Fibroblast of the aortic adventitia (primary cell): ENCODE data around the gene MECR. TPM values are rescaled to one million over a fixed set of nuclear protein-coding genes. Genes with fewer than 3 reads are reported as not detected.

Source experiments
- DNase-seq: peaks from one replicate; pipeline ENCODE4 v3.0.0-alpha.2; 2010; ENCODE audit warnings: low read depth
- H3K4me3 ChIP-seq: 2 replicates; pipeline ENCODE4 v1.5.1; 2011; ENCODE audit warnings: low read depth, mild to moderate bottlenecking, control low read depth, low read length, moderate library complexity
- total RNA-seq: library from RNA; depleted of rRNA; stranded (reverse); fragments of >200 nt; gene quantifications from 2 replicates; pipeline ENCODE4 v1.2.3, GENCODE V29; 2012; ENCODE audit warnings: low replicate concordance
- TF ChIP-seq, protein P1 (sequence below): IDR thresholded peaks from 2 replicates; pipeline ENCODE4 v1.5.1; 2011; ENCODE audit warnings: mild to moderate bottlenecking, low read length, control low read depth, inconsistent platforms; ENCODE audit not compliant: insufficient read depth

MECR gene
- total RNA-seq, 1 donor, result 23.1 TPM

DNA sequence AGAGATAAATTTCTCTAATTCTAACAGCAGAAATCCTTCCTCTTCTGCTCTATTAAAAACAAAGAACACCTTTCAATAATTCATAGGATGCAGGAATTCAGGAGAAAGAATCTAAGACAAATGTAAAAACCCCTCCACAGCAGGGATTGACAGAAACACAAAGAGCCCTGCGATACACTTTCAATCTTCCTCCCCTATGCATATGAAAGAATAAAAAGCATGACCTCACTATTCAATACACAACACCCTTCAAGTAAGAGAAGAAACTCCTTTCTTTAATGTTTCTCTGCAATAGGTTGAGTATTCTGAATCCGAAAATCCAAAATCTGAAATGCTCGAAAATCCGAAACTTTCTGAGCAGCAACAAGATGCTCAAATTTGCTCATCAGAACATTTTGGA, 66.1 kb downstream of the MECR start:
- TF ChIP-seq, protein P1, sequence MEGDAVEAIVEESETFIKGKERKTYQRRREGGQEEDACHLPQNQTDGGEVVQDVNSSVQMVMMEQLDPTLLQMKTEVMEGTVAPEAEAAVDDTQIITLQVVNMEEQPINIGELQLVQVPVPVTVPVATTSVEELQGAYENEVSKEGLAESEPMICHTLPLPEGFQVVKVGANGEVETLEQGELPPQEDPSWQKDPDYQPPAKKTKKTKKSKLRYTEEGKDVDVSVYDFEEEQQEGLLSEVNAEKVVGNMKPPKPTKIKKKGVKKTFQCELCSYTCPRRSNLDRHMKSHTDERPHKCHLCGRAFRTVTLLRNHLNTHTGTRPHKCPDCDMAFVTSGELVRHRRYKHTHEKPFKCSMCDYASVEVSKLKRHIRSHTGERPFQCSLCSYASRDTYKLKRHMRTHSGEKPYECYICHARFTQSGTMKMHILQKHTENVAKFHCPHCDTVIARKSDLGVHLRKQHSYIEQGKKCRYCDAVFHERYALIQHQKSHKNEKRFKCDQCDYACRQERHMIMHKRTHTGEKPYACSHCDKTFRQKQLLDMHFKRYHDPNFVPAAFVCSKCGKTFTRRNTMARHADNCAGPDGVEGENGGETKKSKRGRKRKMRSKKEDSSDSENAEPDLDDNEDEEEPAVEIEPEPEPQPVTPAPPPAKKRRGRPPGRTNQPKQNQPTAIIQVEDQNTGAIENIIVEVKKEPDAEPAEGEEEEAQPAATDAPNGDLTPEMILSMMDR, result no peak
- H3K4me3 ChIP-seq, result no peak overlapping the region
- no peak for DNase-seq

DNA sequence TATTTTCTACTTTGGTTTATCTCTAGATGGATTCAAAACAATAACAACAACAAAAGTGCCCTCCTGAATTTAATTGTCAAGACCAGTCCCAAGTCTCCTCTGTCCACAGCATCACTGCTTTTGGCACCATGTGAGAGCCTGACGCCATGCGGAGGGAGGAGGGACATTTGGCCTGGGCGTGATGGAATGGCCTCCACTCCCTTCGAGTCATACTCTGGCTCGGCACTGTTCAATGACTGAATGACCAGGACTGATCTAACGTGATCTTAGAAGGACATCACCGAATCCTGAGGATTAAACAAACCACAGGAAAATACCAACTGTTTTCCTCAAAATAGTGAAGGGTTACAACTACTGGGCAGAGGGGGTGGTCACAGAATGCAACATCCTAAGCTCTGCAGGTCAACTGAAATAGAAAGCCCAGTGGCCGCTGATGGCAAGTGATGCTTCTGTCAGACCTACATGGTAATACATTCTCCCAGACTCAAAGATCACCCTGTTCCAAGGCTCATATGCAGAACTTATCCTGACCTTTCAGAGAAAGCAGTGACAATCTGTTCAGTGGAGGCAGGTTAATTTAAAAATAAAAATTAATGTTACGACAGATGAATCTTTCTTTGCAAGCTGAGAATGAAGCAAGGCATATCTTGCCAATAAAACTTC, 68.1 kb downstream of the MECR start:
- peak; percentile 47 for DNase-seq
- H3K4me3 ChIP-seq, result no peak overlapping the region
- TF ChIP-seq, protein P1, result no peak

DNA sequence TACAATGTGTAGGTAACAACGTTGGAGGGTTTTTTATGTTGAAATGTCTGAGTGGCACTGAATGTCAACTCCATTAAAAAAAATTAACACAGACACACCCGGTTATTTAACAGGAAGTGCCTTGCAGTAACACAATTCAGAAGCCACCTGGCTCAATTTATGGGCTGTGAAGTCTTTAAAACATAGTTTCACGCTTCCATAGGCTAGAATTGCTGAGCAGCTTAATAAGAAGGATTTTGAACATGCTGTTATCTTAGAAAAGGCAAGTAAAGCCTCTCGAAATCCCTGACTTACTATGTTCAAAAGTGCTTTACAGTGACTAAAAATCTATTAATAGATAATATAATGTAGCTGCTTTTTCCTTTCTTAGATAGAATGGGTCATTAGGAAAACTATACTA, 68.7 kb downstream of the MECR start:
- TF ChIP-seq, protein P1, result no peak
- no peak for DNase-seq

GRCh38 chr1:29159773-29160172, 71.0 kb downstream of the MECR start:
- TF ChIP-seq, protein P1, result no peak
- H3K4me3 ChIP-seq, result no peak overlapping the region
- DNase-seq, result no peak

More for the DNA sequence above, 68.7 kb downstream of the MECR start:
- H3K4me3 ChIP-seq, result no peak overlapping the region

DNA sequence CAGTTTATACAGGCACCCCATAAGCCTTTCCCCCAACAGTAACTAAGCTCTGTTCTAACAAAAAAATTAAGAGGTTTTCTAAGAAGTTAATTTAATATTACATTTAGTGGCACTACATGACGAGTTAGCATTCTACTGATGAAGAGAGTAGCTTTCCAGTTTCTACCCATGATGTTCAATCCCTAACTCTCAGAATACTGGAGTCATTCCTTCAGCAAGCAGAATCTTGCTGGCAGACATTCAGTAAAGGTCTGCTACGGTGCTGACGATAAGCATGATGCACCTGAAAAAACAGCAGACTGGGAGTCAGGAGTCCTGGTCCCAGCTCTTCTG, 73.5 kb downstream of the MECR start:
- H3K4me3 ChIP-seq, result no peak overlapping the region
- TF ChIP-seq, protein P1, result no peak

GRCh38 chr1:29156543-29157268, 74.0 kb downstream of the MECR start:
- TF ChIP-seq, protein P1, result no peak
- no peak overlapping the region for H3K4me3 ChIP-seq
- peak; percentile 48 for DNase-seq

More for the DNA sequence above, 73.5 kb downstream of the MECR start:
- DNase-seq, result no peak
